ENCODE data around the gene WASF2.

- TF ChIP-seq GATA2 (IDR thresholded peaks at IDR 0.05; ENCODE audit: low read depth, low read length) (no peak), GATA3 (IDR thresholded peaks at IDR 0.05; ENCODE audit: low read depth, low read length) (no peak)
Measured at GRCh38 chr1:27517301-27517700, 27.3 kb upstream of the WASF2 start.
